Endothelial cell of umbilical vein (primary cell): ENCODE measurements around the gene TCP10L. TPM values are rescaled to one million over a fixed set of nuclear protein-coding genes. Genes with fewer than 3 reads are reported as not detected.

ENCODE experiments used
- BruUV-seq: library from RNA; stranded (reverse); fragments of 400-500 nt; replicated peaks from 2 replicates; lab custom pipeline; 2021; lab: Mats Ljungman, UMichigan
- CTCF ChIA-PET: fragments of 300-600, 350-600 bp; sonication (Branson Sonifier 250); formaldehyde crosslinking; loops from one replicate; lab custom pipeline; 2021; ENCODE audit warnings: antibody characterized with exemption, inconsistent platforms; lab: Charles Lee
- POLR2A ChIA-PET: fragments of 300-600, 350-600 bp; sonication (Branson Sonifier 250); formaldehyde crosslinking; loops from one replicate; lab custom pipeline; 2021; ENCODE audit warnings: antibody characterized with exemption, inconsistent platforms; lab: Charles Lee
- DNase-seq: peaks from one replicate; pipeline ENCODE4 v3.0.0-alpha.2; 2011; ENCODE audit warnings: low read depth, low spot score
- FAIRE-seq: peaks from 2 replicates; lab custom pipeline; 2011; peaks lifted over from hg19 to GRCh38; lab: Jason Lieb, UNC
- H2AFZ ChIP-seq: 2 replicates; pipeline ENCODE4 v1.6.0; 2012; ENCODE audit warnings: low read depth, low read length, control low read depth, inconsistent platforms
- H3K27ac ChIP-seq: 2 replicates; pipeline ENCODE4 v1.5.1; 2011; ENCODE audit warnings: low read depth, mild to moderate bottlenecking, control low read depth, low read length, moderate library complexity; ENCODE audit not compliant: insufficient read depth
- H3K27me3 ChIP-seq, 2 experiments: 2 replicates each; pipeline versions ENCODE4 v1.6.0 to v1.6.1; 2011; ENCODE audit warnings: low read length in 2 of 2, mixed read lengths in 1 of 2; ENCODE audit not compliant: control insufficient read depth in 2 of 2, insufficient read depth in 2 of 2
- H3K36me3 ChIP-seq, 2 experiments: 2 replicates in 1 of 2; 3 replicates in 1 of 2; pipeline ENCODE4 v1.5.1; 2011; ENCODE audit warnings: low read length in 2 of 2, mild to moderate bottlenecking in 1 of 2, moderate library complexity in 1 of 2; ENCODE audit not compliant: control insufficient read depth in 2 of 2, insufficient read depth in 2 of 2; ENCODE audit errors: extremely low read depth in 1 of 2
- H3K4me1 ChIP-seq: 3 replicates; pipeline ENCODE4 v1.5.1; 2011; ENCODE audit warnings: mild to moderate bottlenecking, low read length; ENCODE audit not compliant: control insufficient read depth, insufficient read depth; ENCODE audit errors: extremely low read depth
- H3K4me2 ChIP-seq: 2 replicates; pipeline ENCODE4 v1.6.1; 2011; ENCODE audit warnings: low read length, control low read depth, mixed read lengths; ENCODE audit not compliant: insufficient read depth
- H3K4me3 ChIP-seq, 3 experiments: fragments of 200-600 bp in 1 of 3; sonication (generic), shearing (Covaris generic) in 1 of 3; replicated peaks in 1 of 3; 2 replicates each; pipeline ENCODE4 v1.5.1; 2011 to 2016; ENCODE audit warnings: control low read depth in 3 of 3, low read length in 3 of 3, mild to moderate bottlenecking in 2 of 3, inconsistent platforms in 1 of 3, low read depth in 1 of 3, moderate library complexity in 1 of 3; ENCODE audit not compliant: insufficient read depth in 1 of 3
- H3K79me2 ChIP-seq: 2 replicates; pipeline ENCODE4 v1.6.0; 2012; ENCODE audit warnings: low read length, inconsistent platforms; ENCODE audit not compliant: control insufficient read depth, insufficient read depth
- H3K9ac ChIP-seq: replicated peaks from 2 replicates; pipeline ENCODE3; 2011; ENCODE audit warnings: low read length, control low read depth; ENCODE audit not compliant: insufficient read depth; ENCODE audit errors: extremely low read depth
- H3K9me1 ChIP-seq: replicated peaks from 3 replicates; pipeline ENCODE4 v1.6.0; 2011; ENCODE audit warnings: mild to moderate bottlenecking, low read length; ENCODE audit not compliant: control insufficient read depth, insufficient read depth; ENCODE audit errors: extremely low read depth
- H3K9me3 ChIP-seq: replicated peaks from 2 replicates; pipeline ENCODE4 v1.5.1; 2012; ENCODE audit warnings: low read length, inconsistent platforms; ENCODE audit not compliant: control insufficient read depth, insufficient read depth
- H4K20me1 ChIP-seq: replicated peaks from 2 replicates; pipeline ENCODE3; 2011; ENCODE audit warnings: mild to moderate bottlenecking, low read length; ENCODE audit not compliant: control insufficient read depth, insufficient read depth; ENCODE audit errors: extremely low read depth
- CTCF ChIP-seq, 2 donors: IDR thresholded peaks; 1 replicate in 1 of 2; 2 replicates in 1 of 2; pipeline ENCODE4 v1.5.1; 2011; ENCODE audit warnings: low read length in 2 of 2, mild to moderate bottlenecking in 2 of 2, moderate library complexity in 2 of 2, control low read depth in 1 of 2, inconsistent platforms in 1 of 2, low read depth in 1 of 2; ENCODE audit not compliant: insufficient read depth in 1 of 2; ENCODE audit errors: extremely low read depth in 1 of 2
- EZH2 ChIP-seq: IDR thresholded peaks from 2 replicates; pipeline ENCODE4 v1.6.1; 2012; ENCODE audit warnings: borderline replicate concordance, low read depth, mild to moderate bottlenecking, moderate library complexity, low read length, inconsistent platforms; ENCODE audit not compliant: severe bottlenecking
- FOS ChIP-seq: IDR thresholded peaks from 2 replicates; pipeline ENCODE4 v1.6.1; 2011; ENCODE audit warnings: mild to moderate bottlenecking, low read length, moderate library complexity, borderline replicate concordance; ENCODE audit not compliant: insufficient read depth
- GATA2 ChIP-seq: IDR thresholded peaks from 2 replicates; pipeline ENCODE4 v1.7.0; 2011; ENCODE audit warnings: low read depth, mild to moderate bottlenecking, moderate library complexity, mixed read lengths, low read length; ENCODE audit not compliant: insufficient read length, insufficient read depth
- JUN ChIP-seq: IDR thresholded peaks from 2 replicates; pipeline ENCODE4 v1.6.1; 2011; ENCODE audit warnings: borderline replicate concordance, low read depth; ENCODE audit not compliant: insufficient read length, insufficient read depth
- MYC ChIP-seq: IDR thresholded peaks from one replicate; pipeline ENCODE4 v1.6.1; 2011; ENCODE audit warnings: mild to moderate bottlenecking, low read depth, low read length
- POLR2A ChIP-seq: IDR thresholded peaks from 2 replicates; pipeline ENCODE4 v1.6.1; 2012; ENCODE audit warnings: low read depth, mild to moderate bottlenecking, control low read depth, low read length
- POLR2AphosphoS5 ChIP-seq: IDR thresholded peaks from 2 replicates; pipeline ENCODE4 v1.6.1; 2012; ENCODE audit warnings: low read depth, mild to moderate bottlenecking, control low read depth, low read length, moderate library complexity; ENCODE audit not compliant: insufficient read depth
- dilution Hi-C: fragments of 300-500 bp; cut with MboI; formaldehyde crosslinking; loops from one replicate; pipeline ENCODE4 v1.15.0; 2019; ENCODE audit warnings: low sequenced_read_pairs; ENCODE audit not compliant: extremely low pct_ligation_motif_present
- intact Hi-C: fragments of 100-400 bp; cut with micrococcal nuclease; formaldehyde crosslinking; loops from one replicate; pipeline ENCODE4 v1.10.0; 2022
- polyA plus RNA-seq, 4 experiments: library from polyadenylated mRNA; depleted of rRNA in 3 of 4; stranded (reverse) in 3 of 4; unstranded in 1 of 4; fragments of >200 nt; gene quantifications; 2 replicates each; pipeline versions ENCODE4 v1.2.1 to v1.2.3, GENCODE V29; 2011 to 2012; ENCODE audit warnings: missing spikeins in 1 of 4
- total RNA-seq: library from RNA; stranded (reverse); gene quantifications from 2 replicates; pipeline ENCODE4 v1.2.3, GENCODE V29; 2021
- TF ChIP-seq, protein P1 (sequence below): IDR thresholded peaks from 2 replicates; pipeline ENCODE4 v1.6.1; 2011; ENCODE audit not compliant: insufficient read depth, insufficient read length

TCP10L gene
- total and polyA plus RNA-seq, 2 donors (not counting 3 experiments of a cell fraction or from before 2014, with no cell fraction given) = 0.07 TPM; not detected in 1

DNA sequence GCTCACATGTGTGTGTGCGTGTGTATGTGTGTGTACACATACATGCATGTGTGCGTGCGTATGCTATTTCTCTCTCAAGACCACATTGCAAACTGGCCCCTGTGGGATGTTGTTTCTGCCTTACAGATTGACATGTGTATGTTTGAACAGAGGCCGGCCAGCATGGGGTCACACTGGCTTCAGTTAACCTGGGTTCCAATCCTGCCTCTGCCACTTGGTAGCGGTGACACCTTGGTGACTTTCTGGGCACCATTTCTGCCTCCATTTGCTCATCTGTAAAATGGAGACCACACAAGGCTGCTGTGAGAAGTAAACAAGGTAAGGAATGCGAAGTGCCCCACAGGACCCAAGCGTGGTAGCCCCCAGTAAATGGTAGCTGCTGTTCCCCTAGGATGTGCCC, 51.7 kb downstream of the TCP10L start:
- Histone ChIP-seq H4K20me1 (no peaks in the 10 kb centered on the region), H3K27ac (no peak overlapping the region), H3K4me3 (no peak overlapping the region), H3K9me3 (no peaks in the 10 kb centered on the region), H3K9me1 (no peaks in the 10 kb centered on the region), H3K4me2 (no peak overlapping the region), H3K27me3 (no peaks in the 10 kb centered on the region), H3K9ac (no peak overlapping the region), H3K79me2 (no peaks in the 10 kb centered on the region), H2AFZ (no peak overlapping the region), H3K4me1 (no peaks in the 10 kb centered on the region), H3K36me3 (no peaks in the 10 kb centered on the region)
- no TSS peak for BruUV-seq
- dilution Hi-C loops = no loop called here
- ChIA-PET CTCF (no interaction called here), POLR2A (no interaction called here)
- intact Hi-C loops = no loop called here
- DNase-seq (no peak), FAIRE-seq (no peak)
- TF ChIP-seq JUN = no peak
- TF ChIP-seq POLR2A = no peak
- TF ChIP-seq EZH2 = no peak
- no peak for TF ChIP-seq CTCF (IDR thresholded peaks at IDR 0.05; ENCODE audit: extremely low read depth in 1 of 2, insufficient read depth in 1 of 2, low read depth in 1 of 2, low read length in 2 of 2)
- TF ChIP-seq MYC = no peak
- TF ChIP-seq POLR2AphosphoS5 = no peak
- no peak for TF ChIP-seq GATA2
- TF ChIP-seq FOS = no peak
- TF ChIP-seq, protein P1, sequence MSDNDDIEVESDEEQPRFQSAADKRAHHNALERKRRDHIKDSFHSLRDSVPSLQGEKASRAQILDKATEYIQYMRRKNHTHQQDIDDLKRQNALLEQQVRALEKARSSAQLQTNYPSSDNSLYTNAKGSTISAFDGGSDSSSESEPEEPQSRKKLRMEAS = no peak
